ENCODE results near the gene YIF1B. TPM values are rescaled to one million over a fixed set of nuclear protein-coding genes. Genes with fewer than 3 reads are reported as not detected.

YIF1B gene
- total and polyA plus RNA-seq, 2 of the 4 experiments (the other 2 are of a cell fraction), result 72.2 to 165 TPM

DNA sequence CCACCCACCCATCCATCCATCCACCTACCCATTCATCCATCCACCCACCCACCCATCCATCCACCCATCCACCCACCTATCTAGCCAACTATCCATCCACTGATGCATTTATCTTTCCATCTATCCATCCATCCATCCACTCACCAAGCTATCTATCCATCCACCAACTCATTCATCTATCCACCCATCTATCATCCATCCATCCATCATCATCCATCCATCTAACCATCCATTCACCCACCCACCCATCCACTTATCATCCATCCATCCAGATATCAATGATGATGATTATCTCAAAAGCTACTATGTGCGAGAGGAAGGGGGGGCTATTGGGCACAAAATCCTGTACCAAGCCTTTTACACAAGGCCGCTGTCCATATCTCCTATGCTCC lies 5.5 kb downstream of the YIF1B start:
- TF ChIP-seq RAD21 (IDR thresholded peaks at IDR 0.05; ENCODE audit: low read length) (no peak), CEBPB (IDR thresholded peaks at IDR 0.05; ENCODE audit: low read depth, low read length) (no peak), MAFK (IDR thresholded peaks at IDR 0.05; ENCODE audit: low read depth, low read length) (no peak), POLR2A (IDR thresholded peaks at IDR 0.05; ENCODE audit: low read depth, low read length) (no peak), FOS (IDR thresholded peaks at IDR 0.05; ENCODE audit: low read depth, low read length) (no peak), SMC3 (IDR thresholded peaks at IDR 0.05; ENCODE audit: low read depth, low read length) (no peak), RFX5 (IDR thresholded peaks at IDR 0.05; ENCODE audit: low read depth, low read length) (no peak)
- TF ChIP-seq, protein P1, sequence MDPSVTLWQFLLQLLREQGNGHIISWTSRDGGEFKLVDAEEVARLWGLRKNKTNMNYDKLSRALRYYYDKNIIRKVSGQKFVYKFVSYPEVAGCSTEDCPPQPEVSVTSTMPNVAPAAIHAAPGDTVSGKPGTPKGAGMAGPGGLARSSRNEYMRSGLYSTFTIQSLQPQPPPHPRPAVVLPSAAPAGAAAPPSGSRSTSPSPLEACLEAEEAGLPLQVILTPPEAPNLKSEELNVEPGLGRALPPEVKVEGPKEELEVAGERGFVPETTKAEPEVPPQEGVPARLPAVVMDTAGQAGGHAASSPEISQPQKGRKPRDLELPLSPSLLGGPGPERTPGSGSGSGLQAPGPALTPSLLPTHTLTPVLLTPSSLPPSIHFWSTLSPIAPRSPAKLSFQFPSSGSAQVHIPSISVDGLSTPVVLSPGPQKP (IDR thresholded peaks at IDR 0.05; ENCODE audit: borderline replicate concordance, low read depth, low read length), result no peak
- TF ChIP-seq, protein P2, sequence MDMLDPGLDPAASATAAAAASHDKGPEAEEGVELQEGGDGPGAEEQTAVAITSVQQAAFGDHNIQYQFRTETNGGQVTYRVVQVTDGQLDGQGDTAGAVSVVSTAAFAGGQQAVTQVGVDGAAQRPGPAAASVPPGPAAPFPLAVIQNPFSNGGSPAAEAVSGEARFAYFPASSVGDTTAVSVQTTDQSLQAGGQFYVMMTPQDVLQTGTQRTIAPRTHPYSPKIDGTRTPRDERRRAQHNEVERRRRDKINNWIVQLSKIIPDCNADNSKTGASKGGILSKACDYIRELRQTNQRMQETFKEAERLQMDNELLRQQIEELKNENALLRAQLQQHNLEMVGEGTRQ (IDR thresholded peaks at IDR 0.05; ENCODE audit: low read depth, low read length), result no peak
- H3K56ac ChIP-seq (ENCODE audit: extremely low read depth, insufficient read depth, low read length), result no peak overlapping the region
- no peak overlapping the region for H2AFZ ChIP-seq (replicated peaks; ENCODE audit: low read length, poor library complexity)
- H3K79me1 ChIP-seq (ENCODE audit: low read depth in 1 of 2, low read length in 2 of 2), result peaks cover 10 to 46% of the 10 kb centered on the region in 2 experiments
- H3K4me3 ChIP-seq (ENCODE audit: insufficient read depth, low read depth, low read length), result no peak overlapping the region
- no peak for ATAC-seq (ENCODE audit: low read depth)
- H3K27me3 ChIP-seq (ENCODE audit: control insufficient read depth, insufficient read depth, low read length), result no peaks in the 10 kb centered on the region
- H3K14ac ChIP-seq (replicated peaks; ENCODE audit: low read depth, low read length), result no peak overlapping the region
- no TSS peak for BruUV-seq (replicated peaks)
- H4K8ac ChIP-seq (ENCODE audit: low read depth in 2 of 2, low read length in 2 of 2), result no peak overlapping the region
- 100% methylated on average over 1 of the region's 2 CpGs; no CpG with 5 or more reads in 1 of the 2 experiments for WGBS, 2 experiments (ENCODE audit: extremely low coverage in 2 of 2, insufficient read length in 1 of 2)
- H2AK9ac ChIP-seq (replicated peaks; ENCODE audit: low read depth, low read length, poor library complexity), result no peak overlapping the region
- POLR2A ChIA-PET (ENCODE audit: unreplicated experiment), result no interaction called here
- peaks cover 20% of the 10 kb centered on the region for H3K36me3 ChIP-seq (ENCODE audit: control insufficient read depth, insufficient read depth, low read length)
- H3K4ac ChIP-seq (ENCODE audit: low read depth, low read length), result no peak overlapping the region
- H2BK15ac ChIP-seq (ENCODE audit: low read depth, low read length), result no peak overlapping the region
- no peak overlapping the region for H4K5ac ChIP-seq (ENCODE audit: low read depth, low read length)
- no peak overlapping the region for H3K23ac ChIP-seq (ENCODE audit: low read depth, low read length)
- H3K18ac ChIP-seq (ENCODE audit: low read depth, low read length), result no peak overlapping the region
- no peak overlapping the region for H2BK20ac ChIP-seq (ENCODE audit: low read depth, low read length)
- peak overlapping the region; percentile 67 for H2BK5ac ChIP-seq (ENCODE audit: low read depth, low read length, poor library complexity, severe bottlenecking)
- no peak overlapping the region for H2BK120ac ChIP-seq (ENCODE audit: low read depth, low read length)
- H4K91ac ChIP-seq (ENCODE audit: insufficient read depth, low read depth, low read length), result no peak overlapping the region
- H3K9me3 ChIP-seq (ENCODE audit: control insufficient read depth, insufficient read depth, low read length), result no peaks in the 10 kb centered on the region
- H3K4me2 ChIP-seq (ENCODE audit: low read depth, low read length), result no peak overlapping the region
- peaks cover 4% of the 10 kb centered on the region; the same call in 1 of the 2 replicates for H4K20me1 ChIP-seq (ENCODE audit: insufficient read depth, low read length)
- in situ Hi-C loops (cut with MboI; ENCODE audit: low sequenced_read_pairs) (no loop called here), dilution Hi-C loops (cut with HindIII; ENCODE audit: low sequenced_read_pairs, unreplicated experiment) (no loop called here), intact Hi-C loops (cut with micrococcal nuclease) (no loop called here)
- CTCF ChIA-PET, result no interaction called here
- H3K9ac ChIP-seq (ENCODE audit: low read depth, low read length), result no peak overlapping the region
- H3K27ac ChIP-seq (ENCODE audit: insufficient read depth, low read length), result no peak overlapping the region
- no peak for DNase-seq
- H3K4me1 ChIP-seq (ENCODE audit: control insufficient read depth, insufficient read depth, low read length), result no peaks in the 10 kb centered on the region
- H2AK5ac ChIP-seq (ENCODE audit: low read depth, low read length), result no peak overlapping the region
- H3K9me1 ChIP-seq (ENCODE audit: insufficient read depth, low read length), result no peaks in the 10 kb centered on the region
